Fibroblast of peridontal ligament (primary cell): ENCODE results near the gene BNIPL.

Source experiments
- DNase-seq: peaks from one replicate; pipeline ENCODE4 v3.0.0-alpha.2; 2010; ENCODE audit errors: extremely low read depth

The BNIPL gene

GRCh38 chr1:151056149-151056548 is 19.8 kb downstream of the BNIPL start:
- DNase-seq: no peak

GRCh38 chr1:151058692-151059091 is 22.3 kb downstream of the BNIPL start:
- DNase-seq: peak; percentile 22

GRCh38 chr1:151059109-151060006 is 23.0 kb downstream of the BNIPL start, which contains the start of gene CDC42SE1:
Gene CDC42SE1 (minus strand): TSS chr1:151059622. CDS start chr1:151055730, 3,892 bp downstream.
- peak; percentile 65 for DNase-seq

GRCh38 chr1:151060007-151060656 is 23.7 kb downstream of the BNIPL start, which contains the start of gene MLLT11:
Gene MLLT11 (plus strand): TSS chr1:151060397. CDS start chr1:151067225, 6,828 bp downstream.
- peak; percentile 58 for DNase-seq

GRCh38 chr1:151060657-151061421 is 24.5 kb downstream of the BNIPL start:
- DNase-seq: peak; percentile 12

- DNase-seq: peak; percentile 24
Observed at GRCh38 chr1:151061704-151062103, 25.3 kb downstream of the BNIPL start.

GRCh38 chr1:151062741-151063371 is 26.5 kb downstream of the BNIPL start:
- peak; percentile 90 for DNase-seq

- DNase-seq: no peak
Observed at GRCh38 chr1:151065089-151065645, 28.8 kb downstream of the BNIPL start.

GRCh38 chr1:151067185-151067584 is 30.8 kb downstream of the BNIPL start:
- no peak for DNase-seq

GRCh38 chr1:151069103-151069486 is 32.7 kb downstream of the BNIPL start:
- no peak for DNase-seq

- peak; percentile 99 for DNase-seq
Observed at GRCh38 chr1:151070474-151071276, 34.3 kb downstream of the BNIPL start, which contains the start of gene GABPB2. Gene GABPB2 (plus strand): TSS chr1:151070761. CDS start chr1:151088190, 17,429 bp downstream.

- DNase-seq: no peak
Observed at GRCh38 chr1:151072224-151072623, 35.8 kb downstream of the BNIPL start.

- DNase-seq: no peak
Observed at GRCh38 chr1:151085953-151086559, 49.7 kb downstream of the BNIPL start.
